ENCODE measurements around the gene RND2. TPM values are rescaled to one million over a fixed set of nuclear protein-coding genes. Genes with fewer than 3 reads are reported as not detected.

RND2 gene
- total and polyA plus RNA-seq, 2 of the 13 experiments (the other 11 are each of a cell fraction or from before 2014, with no cell fraction given), result 0.05 to 0.11 TPM

- TF ChIP-seq ARID4A (CRISPR knock-in tag; IDR thresholded peaks at IDR 0.05; ENCODE audit: borderline replicate concordance), result no peak
- no peak; the same call in 1 of the 2 replicates for TF ChIP-seq SOX5 (CRISPR knock-in tag; IDR thresholded peaks at IDR 0.05; ENCODE audit: borderline replicate concordance)
- TF ChIP-seq ZNF704 (CRISPR knock-in tag; IDR thresholded peaks at IDR 0.05; ENCODE audit: borderline replicate concordance), result no peak
- no peak for TF ChIP-seq KMT2A (CRISPR knock-in tag; IDR thresholded peaks at IDR 0.05)
- TF ChIP-seq HNRNPUL1 (IDR thresholded peaks at IDR 0.05; ENCODE audit: low read depth, low read length), result no peak
- 0 out of 2 replicates have a peak, but pooled peaks have one; percentile 51 for TF ChIP-seq FOXJ3 (CRISPR knock-in tag; IDR thresholded peaks at IDR 0.05; ENCODE audit: borderline replicate concordance)
- TF ChIP-seq DZIP1 (CRISPR knock-in tag; IDR thresholded peaks at IDR 0.05), result peak; percentile 73; the same call in 1 of the 2 replicates
- TF ChIP-seq ZNF503 (CRISPR knock-in tag; IDR thresholded peaks at IDR 0.05), result no peak
- TF ChIP-seq MAF1 (CRISPR knock-in tag; IDR thresholded peaks at IDR 0.05; ENCODE audit: borderline replicate concordance), result no peak
- peak; percentile 51; the same call in 1 of the 2 replicates for TF ChIP-seq ETV5 (CRISPR knock-in tag; IDR thresholded peaks at IDR 0.05; ENCODE audit: borderline replicate concordance)
- TF ChIP-seq ZBTB44 (CRISPR knock-in tag; IDR thresholded peaks at IDR 0.05), result no peak
- TF ChIP-seq ESRRA (CRISPR knock-in tag; IDR thresholded peaks at IDR 0.05; ENCODE audit: low read depth), result 0 out of 2 replicates have a peak, but pooled peaks have one; percentile 9
- no peak for TF ChIP-seq ZSCAN25 (CRISPR knock-in tag; IDR thresholded peaks at IDR 0.05)
Measured at GRCh38 chr17:42979511-42980273, 45.3 kb upstream of the RND2 start, which contains the start of gene PTGES3L (continued).

Measured in HepG2 (cell line).